Testis (tissue), 3 donors: Measurements from ENCODE around the gene OR2Z1. TPM values are rescaled to one million over a fixed set of nuclear protein-coding genes. Genes with fewer than 3 reads are reported as not detected.
"Not testable (repeated sequence)": the region's sequence is repeated elsewhere in the genome, so short reads cannot be mapped to it uniquely, and the experiment has no call there.

Source experiments
- DNase-seq: peaks from one replicate; pipeline ENCODE4 v3.0.0-alpha.2; 2019
- H3K27ac ChIP-seq, 2 donors: fragments of 200-600 bp; sonication (generic); one replicate each; pipeline ENCODE4 v1.5.1; 2019
- H3K27me3 ChIP-seq: fragments of 200-600 bp; sonication (generic); one replicate; pipeline ENCODE4 v1.5.1; 2019
- H3K36me3 ChIP-seq: fragments of 200-600 bp; sonication (generic); one replicate; pipeline ENCODE4 v1.5.1; 2017; ENCODE audit warnings: low read depth; ENCODE audit errors: missing control alignments
- H3K4me1 ChIP-seq: fragments of 200-600 bp; sonication (generic); one replicate; pipeline ENCODE4 v1.5.1; 2019
- H3K4me3 ChIP-seq, 2 donors: fragments of 200-600 bp; sonication (generic); one replicate each; pipeline ENCODE4 v1.5.1; 2017 to 2019
- H3K9me3 ChIP-seq: fragments of 200-600 bp; sonication (generic); one replicate; pipeline ENCODE4 v1.5.1; 2017
- POLR2A ChIP-seq: fragments of 450-650 bp; IDR thresholded peaks from one replicate; pipeline ENCODE4 v1.6.1; 2017; ENCODE audit warnings: antibody characterized with exemption, mild to moderate bottlenecking, moderate library complexity
- WGBS, 2 donors: methylation state at CpG; one replicate each; pipeline ENCODE4 v1.1.5; 2018; 5-methylcytosine and 5-hydroxymethylcytosine counted together
- intact Hi-C: fragments of 100-400 bp; cut with DNase I; formaldehyde crosslinking; loops from one replicate; pipeline ENCODE4 v1.15.1; 2023; ENCODE audit warnings: low total_unique reads
- polyA plus RNA-seq: library from polyadenylated mRNA; stranded (reverse); fragments of 350-450 nt; fragmentation: Illumina TruSeq; extraction: RNeasy Lipid Tissue Mini Kit (QIAGEN cat#74804); gene quantifications from one replicate; pipeline ENCODE4 v1.2.3, GENCODE V29; 2014; ENCODE audit warnings: low read depth, low replicate concordance; ENCODE audit not compliant: insufficient read depth
- total RNA-seq, 2 donors: library from RNA; depleted of rRNA; stranded (reverse); fragments of >200 nt; gene quantifications; one replicate each; pipeline ENCODE4 v1.2.3, GENCODE V29; 2016
- TF ChIP-seq, protein P1 (sequence below), 3 experiments: fragments of 450-650 bp in 2 of 3; fragments of 200-600 bp in 1 of 3; sonication (generic) in 1 of 3; IDR thresholded peaks; one replicate each; pipeline ENCODE4 v1.5.1; 2016 to 2019; ENCODE audit warnings: antibody characterized with exemption in 3 of 3, mild to moderate bottlenecking in 2 of 3, moderate library complexity in 1 of 3

OR2Z1 gene
- total and polyA plus RNA-seq, 3 donors from 2014 or later, result 0.47 TPM; not detected in 2

DNA sequence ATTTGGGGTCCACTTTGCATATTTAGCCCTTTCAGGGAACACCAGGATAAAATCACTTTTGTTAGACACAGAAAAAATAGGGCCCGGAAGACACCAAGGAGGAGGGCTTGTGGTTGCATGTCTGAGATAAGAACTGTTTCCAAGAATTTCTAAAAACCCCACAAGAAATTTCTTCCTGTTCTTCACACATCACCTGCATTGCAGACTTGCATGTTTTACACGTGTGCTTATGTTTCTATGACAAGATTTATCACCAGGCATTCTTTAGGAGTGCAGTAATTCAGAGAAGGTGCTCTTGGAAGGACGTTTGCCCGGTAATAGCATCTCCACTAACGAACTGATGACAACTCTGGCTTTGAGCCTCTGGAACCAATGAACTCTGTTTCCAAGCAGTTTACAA, 15.7 kb upstream of the OR2Z1 start:
- no peaks in the 10 kb centered on the region for H3K9me3 ChIP-seq
- 36 to 56% methylated on average over 5 of the region's 5 CpGs for WGBS, 2 donors
- TF ChIP-seq, protein P1, sequence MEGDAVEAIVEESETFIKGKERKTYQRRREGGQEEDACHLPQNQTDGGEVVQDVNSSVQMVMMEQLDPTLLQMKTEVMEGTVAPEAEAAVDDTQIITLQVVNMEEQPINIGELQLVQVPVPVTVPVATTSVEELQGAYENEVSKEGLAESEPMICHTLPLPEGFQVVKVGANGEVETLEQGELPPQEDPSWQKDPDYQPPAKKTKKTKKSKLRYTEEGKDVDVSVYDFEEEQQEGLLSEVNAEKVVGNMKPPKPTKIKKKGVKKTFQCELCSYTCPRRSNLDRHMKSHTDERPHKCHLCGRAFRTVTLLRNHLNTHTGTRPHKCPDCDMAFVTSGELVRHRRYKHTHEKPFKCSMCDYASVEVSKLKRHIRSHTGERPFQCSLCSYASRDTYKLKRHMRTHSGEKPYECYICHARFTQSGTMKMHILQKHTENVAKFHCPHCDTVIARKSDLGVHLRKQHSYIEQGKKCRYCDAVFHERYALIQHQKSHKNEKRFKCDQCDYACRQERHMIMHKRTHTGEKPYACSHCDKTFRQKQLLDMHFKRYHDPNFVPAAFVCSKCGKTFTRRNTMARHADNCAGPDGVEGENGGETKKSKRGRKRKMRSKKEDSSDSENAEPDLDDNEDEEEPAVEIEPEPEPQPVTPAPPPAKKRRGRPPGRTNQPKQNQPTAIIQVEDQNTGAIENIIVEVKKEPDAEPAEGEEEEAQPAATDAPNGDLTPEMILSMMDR (IDR thresholded peaks at IDR 0.05), result no peak
- TF ChIP-seq POLR2A, result no peak

DNA sequence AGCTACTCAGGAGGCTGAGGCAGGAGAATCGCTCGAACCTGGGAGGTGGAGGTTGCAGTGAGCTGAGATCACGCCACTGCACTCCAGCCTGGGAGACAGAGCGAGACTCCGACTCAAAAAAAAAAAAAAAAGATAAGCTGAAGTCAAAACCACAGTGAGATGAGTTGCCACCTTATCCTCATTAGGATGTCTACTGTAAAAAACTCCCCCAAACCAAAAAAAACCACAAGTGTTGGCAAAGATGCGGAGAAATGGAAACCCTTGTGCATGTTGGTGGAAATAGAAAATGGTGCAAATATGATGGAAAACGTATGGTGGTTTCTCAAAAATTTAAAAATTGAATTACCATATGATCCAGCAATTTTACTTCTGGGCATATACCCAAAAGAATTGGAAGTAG, 11.1 kb upstream of the OR2Z1 start:
- DNase-seq, intact Hi-C loops, H3K27ac ChIP-seq, H3K27me3 ChIP-seq, H3K4me3 ChIP-seq, H3K4me1 ChIP-seq, H3K36me3 ChIP-seq, H3K9me3 ChIP-seq: not testable (repeated sequence)
- 83 to 85% methylated on average over 7 of the region's 7 CpGs for whole genome bisulfite sequencing, 2 donors

More for the DNA sequence above, 15.7 kb upstream of the OR2Z1 start:
- intact Hi-C loops, result no loop called here
- H3K4me1 ChIP-seq, result no peaks in the 10 kb centered on the region
- DNase-seq, result no peak
- no peak overlapping the region for H3K4me3 ChIP-seq
- H3K27ac ChIP-seq, result no peak overlapping the region
- H3K27me3 ChIP-seq, result no peaks in the 10 kb centered on the region
- no peaks in the 10 kb centered on the region for H3K36me3 ChIP-seq

DNA sequence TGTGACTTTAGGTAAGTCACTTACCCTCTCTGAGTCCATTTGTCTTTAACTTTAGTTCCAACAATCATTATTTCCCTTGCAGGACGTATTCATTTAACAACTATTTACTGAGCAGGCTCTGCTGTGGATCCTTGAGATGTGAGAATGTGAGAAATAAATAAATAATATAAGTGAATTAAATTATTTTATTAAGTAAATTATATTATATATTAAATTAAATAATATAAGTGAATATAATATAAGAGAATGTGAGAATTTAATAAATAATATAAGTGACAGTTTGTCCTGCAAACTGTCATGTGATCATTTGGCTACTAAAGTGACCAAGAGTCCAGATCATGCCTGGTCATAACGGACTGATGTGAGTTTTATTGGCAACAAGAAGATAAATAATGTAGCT, 598 bp downstream of the OR2Z1 start:
- no peak for DNase-seq
- Histone ChIP-seq H3K27me3 (no peaks in the 10 kb centered on the region), H3K36me3 (no peaks in the 10 kb centered on the region), H3K4me1 (no peaks in the 10 kb centered on the region), H3K9me3 (no peaks in the 10 kb centered on the region), H3K27ac (no peak overlapping the region), H3K4me3 (no peak overlapping the region)
- 58 to 63% methylated on average over 2 of the region's 2 CpGs for WGBS, 2 donors
- no peak for TF ChIP-seq POLR2A
- TF ChIP-seq, protein P1 (IDR thresholded peaks at IDR 0.05), result no peak
- intact Hi-C loops, result no loop called here

DNA sequence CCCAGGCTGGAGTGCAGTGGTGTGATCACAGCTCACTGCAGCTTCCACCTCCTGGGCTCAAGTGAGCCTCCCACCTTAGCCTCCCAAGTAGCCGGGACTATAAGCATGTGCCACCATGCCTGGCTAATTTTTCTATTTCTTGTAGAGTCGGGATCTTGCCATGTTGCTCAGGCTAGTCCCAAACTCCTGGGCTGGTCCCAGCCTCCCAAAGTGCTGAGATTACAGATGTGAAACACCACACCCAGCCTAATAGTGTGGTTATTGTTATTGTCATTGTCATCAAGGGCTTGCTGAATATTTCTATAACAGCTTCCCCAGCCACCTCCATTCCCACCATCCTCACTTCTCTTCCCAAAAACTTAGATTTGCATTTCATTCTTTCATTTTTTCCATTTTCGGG, 2.8 kb downstream of the OR2Z1 start:
- TF ChIP-seq, protein P1 (IDR thresholded peaks at IDR 0.05), result no peak
- TF ChIP-seq POLR2A, result no peak
- Histone ChIP-seq H3K9me3 (no peaks in the 10 kb centered on the region), H3K27me3 (no peaks in the 10 kb centered on the region), H3K36me3 (no peaks in the 10 kb centered on the region), H3K4me1 (no peaks in the 10 kb centered on the region), H3K27ac (no peak overlapping the region), H3K4me3 (no peak overlapping the region)
- intact Hi-C loops, result no loop called here
- no peak for DNase-seq
- WGBS, 2 donors, result 71 to 77% methylated on average over 3 of the region's 3 CpGs

DNA sequence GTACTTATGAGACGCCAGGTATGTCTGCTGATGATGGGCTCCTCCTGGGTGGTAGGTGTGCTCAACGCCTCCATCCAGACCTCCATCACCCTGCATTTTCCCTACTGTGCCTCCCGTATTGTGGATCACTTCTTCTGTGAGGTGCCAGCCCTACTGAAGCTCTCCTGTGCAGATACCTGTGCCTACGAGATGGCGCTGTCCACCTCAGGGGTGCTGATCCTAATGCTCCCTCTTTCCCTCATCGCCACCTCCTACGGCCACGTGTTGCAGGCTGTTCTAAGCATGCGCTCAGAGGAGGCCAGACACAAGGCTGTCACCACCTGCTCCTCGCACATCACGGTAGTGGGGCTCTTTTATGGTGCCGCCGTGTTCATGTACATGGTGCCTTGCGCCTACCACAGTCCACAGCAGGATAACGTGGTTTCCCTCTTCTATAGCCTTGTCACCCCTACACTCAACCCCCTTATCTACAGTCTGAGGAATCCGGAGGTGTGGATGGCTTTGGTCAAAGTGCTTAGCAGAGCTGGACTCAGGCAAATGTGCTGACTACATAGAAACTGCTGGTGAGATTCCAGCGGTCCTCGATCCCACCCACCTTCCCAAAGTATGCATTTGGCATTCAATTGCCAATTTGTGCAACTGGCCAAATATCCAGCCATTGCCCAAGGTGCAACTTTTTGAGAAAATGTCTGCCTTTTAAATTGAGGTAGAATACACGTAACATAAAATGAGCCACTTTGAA, 10.2 kb downstream of the OR2Z1 start:
- Histone ChIP-seq H3K4me3 (no peak overlapping the region), H3K27me3 (no peaks in the 10 kb centered on the region), H3K27ac (no peak overlapping the region), H3K9me3 (no peaks in the 10 kb centered on the region), H3K4me1 (no peaks in the 10 kb centered on the region), H3K36me3 (no peaks in the 10 kb centered on the region)
- 45 to 47% methylated on average over 19 of the region's 19 CpGs for WGBS, 2 donors
- peak; percentile 24 for DNase-seq
- intact Hi-C loops, result no loop called here
- no peak for TF ChIP-seq POLR2A
- TF ChIP-seq, protein P1 (IDR thresholded peaks at IDR 0.05), result no peak
